Left lung (tissue), 10 donors: ENCODE data around the gene TAGLN2. TPM values are rescaled to one million over a fixed set of nuclear protein-coding genes. Genes with fewer than 3 reads are reported as not detected.
"Not testable (repeated sequence)": the region's sequence is repeated elsewhere in the genome, so short reads cannot be mapped to it uniquely, and the experiment has no call there.

Source experiments
- ATAC-seq: fragments of 200-7000 bp; cut with Tn5 transposase; one replicate; pipeline ENCODE4 v1.9.1; 2020; ENCODE audit warnings: moderate library complexity
- DNase-seq, 4 donors: peaks; one replicate each; pipeline ENCODE4 v3.0.0-alpha.2; 2013 to 2020
- H3K27ac ChIP-seq, 2 donors: fragments of 200-600 bp; sonication (generic) in 1 of 2; one replicate each; pipeline versions ENCODE4 v1.5.0 to v1.8.0; 2020 to 2021
- H3K27me3 ChIP-seq, 2 donors: fragments of 200-600 bp; sonication (generic) in 1 of 2; one replicate each; pipeline versions ENCODE4 v1.5.0 to v1.8.0; 2020 to 2021
- H3K36me3 ChIP-seq, 2 donors: fragments of 200-600 bp; sonication (generic) in 1 of 2; one replicate each; pipeline versions ENCODE4 v1.5.0 to v1.8.0; 2020 to 2021
- H3K4me1 ChIP-seq, 2 donors: fragments of 200-600 bp; one replicate each; pipeline ENCODE4 v1.8.0; 2021
- H3K4me3 ChIP-seq, 2 donors: fragments of 200-600 bp; sonication (generic) in 1 of 2; one replicate each; pipeline versions ENCODE4 v1.5.0 to v1.8.0; 2020 to 2021; ENCODE audit warnings: mild to moderate bottlenecking in 1 of 2
- H3K9me3 ChIP-seq, 2 donors: fragments of 200-600 bp; sonication (generic) in 1 of 2; one replicate each; pipeline versions ENCODE4 v1.5.0 to v1.8.0; 2020 to 2021
- intact Hi-C, 2 donors: fragments of 100-400 bp; cut with DNase I; formaldehyde crosslinking; loops; one replicate each; pipeline versions ENCODE4 v1.11.2 to v1.14.2; 2022
- polyA plus RNA-seq, 6 donors: library from polyadenylated mRNA; unstranded; fragments of 120-200 nt; gene quantifications; one replicate each; pipeline ENCODE4 v1.2.1, GENCODE V29; 2013; ENCODE audit not compliant: insufficient read length in 6 of 6
- total RNA-seq, 2 donors: library from RNA; stranded (reverse); fragmentation: NEBNext Ultra II Directional; extraction: Animal tissue kit (Norgen Biotek cat#: 25700); gene quantifications; one replicate each; pipeline ENCODE4 v1.2.1, GENCODE V29; 2021
- TF ChIP-seq, protein P1 (sequence below), 2 donors: fragments of 200-600 bp; sonication (generic) in 1 of 2; IDR thresholded peaks; one replicate each; pipeline versions ENCODE4 v1.5.0 to v1.8.0; 2021; ENCODE audit warnings: antibody characterized with exemption in 2 of 2
- donor health status: DM: no; HTN: yes; CAD: no.
- donor health status: DM: no; HTN: no; CAD: no.

Gene TAGLN2
- total and polyA plus RNA-seq, 8 donors = 301 to 617 (median 349) TPM

DNA sequence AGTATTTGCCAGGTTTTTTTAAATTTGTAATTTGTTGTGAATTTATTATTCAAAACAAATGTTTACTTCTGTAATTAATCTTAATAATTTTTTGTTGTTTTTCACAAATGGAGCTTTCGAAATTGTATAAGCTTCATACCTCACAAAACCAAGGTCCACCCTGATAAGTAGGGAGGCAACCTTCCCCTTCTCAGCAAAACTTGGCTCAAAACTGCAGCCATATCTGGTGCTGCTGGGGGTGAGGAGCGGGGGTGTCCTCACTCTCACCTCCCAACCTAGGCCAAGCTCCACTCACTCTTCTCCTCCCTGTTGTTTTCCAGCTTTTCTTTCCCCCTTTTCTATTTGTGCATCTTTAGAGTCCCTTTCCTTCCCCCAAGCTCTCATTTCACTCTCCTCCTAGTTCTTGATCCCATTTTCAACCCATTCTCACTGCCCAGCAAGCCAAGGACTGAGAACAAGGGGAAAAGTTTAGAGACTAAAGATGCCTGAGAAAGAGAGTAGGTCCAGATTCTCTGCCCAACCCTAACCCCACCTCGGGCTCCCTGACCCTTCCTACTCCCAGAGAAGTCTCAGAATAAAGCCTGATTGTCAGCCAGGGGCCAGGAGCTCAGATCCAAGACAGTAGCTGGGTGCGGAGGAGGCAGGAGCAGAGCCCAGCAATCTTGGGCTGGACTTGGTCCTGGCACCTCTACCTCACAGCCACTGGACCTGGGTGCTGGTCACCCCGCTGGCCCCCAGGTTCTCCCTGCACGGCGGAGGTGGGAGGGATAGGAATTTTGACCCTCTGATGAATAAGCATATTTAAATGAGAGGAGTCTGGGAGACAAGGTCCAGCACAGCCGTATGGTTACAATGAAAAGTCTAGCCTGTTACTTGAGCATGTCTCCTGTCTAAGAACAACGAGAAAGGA, 17.0 kb downstream of the TAGLN2 start:
- no peak for ATAC-seq
- intact Hi-C loops = no loop called here
- TF ChIP-seq, protein P1, sequence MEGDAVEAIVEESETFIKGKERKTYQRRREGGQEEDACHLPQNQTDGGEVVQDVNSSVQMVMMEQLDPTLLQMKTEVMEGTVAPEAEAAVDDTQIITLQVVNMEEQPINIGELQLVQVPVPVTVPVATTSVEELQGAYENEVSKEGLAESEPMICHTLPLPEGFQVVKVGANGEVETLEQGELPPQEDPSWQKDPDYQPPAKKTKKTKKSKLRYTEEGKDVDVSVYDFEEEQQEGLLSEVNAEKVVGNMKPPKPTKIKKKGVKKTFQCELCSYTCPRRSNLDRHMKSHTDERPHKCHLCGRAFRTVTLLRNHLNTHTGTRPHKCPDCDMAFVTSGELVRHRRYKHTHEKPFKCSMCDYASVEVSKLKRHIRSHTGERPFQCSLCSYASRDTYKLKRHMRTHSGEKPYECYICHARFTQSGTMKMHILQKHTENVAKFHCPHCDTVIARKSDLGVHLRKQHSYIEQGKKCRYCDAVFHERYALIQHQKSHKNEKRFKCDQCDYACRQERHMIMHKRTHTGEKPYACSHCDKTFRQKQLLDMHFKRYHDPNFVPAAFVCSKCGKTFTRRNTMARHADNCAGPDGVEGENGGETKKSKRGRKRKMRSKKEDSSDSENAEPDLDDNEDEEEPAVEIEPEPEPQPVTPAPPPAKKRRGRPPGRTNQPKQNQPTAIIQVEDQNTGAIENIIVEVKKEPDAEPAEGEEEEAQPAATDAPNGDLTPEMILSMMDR (IDR thresholded peaks at IDR 0.05) = no peak
- Histone ChIP-seq H3K27me3 (no peaks in the 10 kb centered on the region), H3K27ac (peak overlapping the region in 1 of 2 donors; percentile 18), H3K9me3 (no peaks in the 10 kb centered on the region), H3K4me1 (peaks cover 18 to 42% of the 10 kb centered on the region in 2 donors), H3K4me3 (no peak overlapping the region), H3K36me3 (no peaks in the 10 kb centered on the region)
- DNase-seq = peak in 1 of 4 donors; percentile 10

DNA sequence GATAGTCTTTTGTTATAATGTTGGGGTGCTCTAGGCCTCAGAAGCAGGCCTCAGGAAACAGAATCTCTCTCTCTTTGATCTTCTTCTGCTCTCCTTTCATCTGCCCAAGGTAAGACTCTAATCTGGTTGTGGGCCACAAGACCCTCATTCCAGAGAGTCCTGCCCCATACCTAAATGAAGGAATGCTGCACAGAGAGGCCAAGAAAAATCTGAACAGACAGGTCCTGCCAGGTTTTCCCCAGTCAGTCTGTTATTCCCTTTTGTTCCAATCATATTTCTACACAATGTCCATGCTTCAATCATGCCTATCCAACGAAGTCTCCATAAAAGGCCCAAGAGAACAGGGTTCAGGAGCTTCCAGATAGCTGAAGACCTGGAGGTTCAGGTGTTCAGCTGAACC, 18.3 kb downstream of the TAGLN2 start:
- no peak overlapping the region for H3K4me3 ChIP-seq
- intact Hi-C loops = no loop called here
- H3K27ac ChIP-seq = no peak overlapping the region
- peaks cover 18 to 37% of the 10 kb centered on the region in 2 donors for H3K4me1 ChIP-seq
- DNase-seq (no peak), ATAC-seq (no peak)
- no peaks in the 10 kb centered on the region for H3K9me3 ChIP-seq
- TF ChIP-seq, protein P1 (IDR thresholded peaks at IDR 0.05) = no peak
- no peaks in the 10 kb centered on the region for H3K36me3 ChIP-seq
- H3K27me3 ChIP-seq = no peaks in the 10 kb centered on the region

DNA sequence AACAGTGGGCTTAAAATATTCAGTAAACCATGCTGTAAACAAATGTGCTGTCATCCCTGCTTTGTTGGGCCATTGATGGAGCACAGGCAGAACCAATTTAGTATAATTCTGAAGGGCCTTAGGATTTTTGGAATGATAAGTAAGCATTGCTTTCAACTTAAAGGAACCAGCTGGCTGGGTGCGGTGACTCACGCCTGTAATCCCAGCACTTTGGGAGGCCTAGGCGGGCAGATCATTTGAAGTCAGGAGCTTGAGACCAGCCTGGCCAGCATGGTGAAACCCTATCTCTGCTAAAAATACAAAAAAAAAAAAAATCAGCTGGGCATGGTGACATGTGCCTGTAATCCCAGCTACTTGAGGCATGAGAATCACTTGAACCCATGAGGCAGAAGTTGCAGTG, 21.3 kb downstream of the TAGLN2 start:
- intact Hi-C loops, H3K27me3 ChIP-seq, H3K27ac ChIP-seq, DNase-seq, H3K4me3 ChIP-seq, ATAC-seq, H3K36me3 ChIP-seq, H3K9me3 ChIP-seq: not testable (repeated sequence)
- H3K4me1 ChIP-seq = peaks cover 3 to 27% of the 10 kb centered on the region in 2 donors

DNA sequence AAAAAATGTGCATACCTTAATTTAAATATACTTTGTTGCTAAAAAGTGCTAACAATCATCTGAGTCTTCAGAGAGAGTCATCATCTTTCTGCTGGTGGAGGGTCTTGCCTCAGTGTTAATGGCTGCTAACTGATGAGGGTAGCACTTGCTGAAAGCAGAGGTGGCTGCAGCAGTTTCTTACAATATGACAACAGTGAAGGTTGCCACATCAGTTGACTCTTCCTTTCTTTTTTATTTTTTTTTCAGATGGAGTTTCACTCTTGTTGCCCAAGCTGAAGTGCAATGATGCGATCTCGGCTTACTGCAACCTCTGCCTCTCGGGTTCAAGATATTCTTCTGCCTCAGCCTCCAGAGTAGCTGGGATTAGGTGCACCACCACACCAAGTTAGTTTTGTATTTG, 22.8 kb downstream of the TAGLN2 start:
- intact Hi-C loops = no loop called here
- TF ChIP-seq, protein P1 (IDR thresholded peaks at IDR 0.05) = no peak
- ATAC-seq (no peak), DNase-seq (no peak)
- no peaks in the 10 kb centered on the region for H3K9me3 ChIP-seq
- no peaks in the 10 kb centered on the region for H3K27me3 ChIP-seq
- H3K4me3 ChIP-seq = no peak overlapping the region
- H3K4me1 ChIP-seq = peaks cover 3 to 36% of the 10 kb centered on the region in 2 donors
- no peaks in the 10 kb centered on the region for H3K36me3 ChIP-seq
- no peak overlapping the region for H3K27ac ChIP-seq

DNA sequence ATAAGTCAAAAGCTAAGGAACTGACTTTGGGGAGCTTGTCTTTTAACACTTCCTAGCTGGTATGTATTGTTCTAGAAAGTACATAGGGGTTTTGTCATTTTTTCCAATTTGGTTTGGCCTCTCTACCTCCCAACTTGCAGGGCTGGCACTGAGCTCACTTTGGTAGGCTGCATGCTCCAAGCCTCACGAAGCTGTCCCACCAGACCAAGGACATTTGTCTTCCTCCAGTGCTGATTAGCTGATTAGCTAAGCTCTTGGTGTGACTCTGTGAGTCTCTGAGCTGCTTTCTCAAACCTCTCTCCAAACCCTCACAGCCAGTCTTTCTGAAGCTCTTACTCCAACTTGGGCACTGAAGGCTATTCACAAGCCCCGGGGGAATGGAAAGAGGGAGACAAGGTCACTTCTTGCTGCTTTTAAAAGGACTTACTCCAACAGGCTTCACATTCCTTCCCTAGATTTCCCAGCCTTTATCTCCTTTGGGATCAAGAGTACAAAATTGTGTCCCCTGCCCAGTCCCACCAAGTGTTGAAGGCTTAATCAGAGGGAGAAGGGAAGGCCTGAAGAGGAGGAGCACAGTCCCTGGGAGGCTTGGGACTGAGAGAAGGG, 24.4 kb downstream of the TAGLN2 start:
- DNase-seq (no peak), ATAC-seq (no peak)
- no peaks in the 10 kb centered on the region for H3K36me3 ChIP-seq
- TF ChIP-seq, protein P1 (IDR thresholded peaks at IDR 0.05) = no peak
- intact Hi-C loops = no loop called here
- H3K27me3 ChIP-seq = no peaks in the 10 kb centered on the region
- H3K27ac ChIP-seq = peak overlapping the region; percentile 28 to 78
- peaks cover 13 to 50% of the 10 kb centered on the region in 2 donors for H3K4me1 ChIP-seq
- no peaks in the 10 kb centered on the region for H3K9me3 ChIP-seq
- no peak overlapping the region for H3K4me3 ChIP-seq
